ENCODE data around the gene ECE2. TPM values are rescaled to one million over a fixed set of nuclear protein-coding genes. Genes with fewer than 3 reads are reported as not detected.
"Not testable (repeated sequence)": the region's sequence is repeated elsewhere in the genome, so short reads cannot be mapped to it uniquely, and the experiment has no call there.

ECE2 gene
- total RNA-seq, 2 experiments from 2014 or later = not detected

DNA sequence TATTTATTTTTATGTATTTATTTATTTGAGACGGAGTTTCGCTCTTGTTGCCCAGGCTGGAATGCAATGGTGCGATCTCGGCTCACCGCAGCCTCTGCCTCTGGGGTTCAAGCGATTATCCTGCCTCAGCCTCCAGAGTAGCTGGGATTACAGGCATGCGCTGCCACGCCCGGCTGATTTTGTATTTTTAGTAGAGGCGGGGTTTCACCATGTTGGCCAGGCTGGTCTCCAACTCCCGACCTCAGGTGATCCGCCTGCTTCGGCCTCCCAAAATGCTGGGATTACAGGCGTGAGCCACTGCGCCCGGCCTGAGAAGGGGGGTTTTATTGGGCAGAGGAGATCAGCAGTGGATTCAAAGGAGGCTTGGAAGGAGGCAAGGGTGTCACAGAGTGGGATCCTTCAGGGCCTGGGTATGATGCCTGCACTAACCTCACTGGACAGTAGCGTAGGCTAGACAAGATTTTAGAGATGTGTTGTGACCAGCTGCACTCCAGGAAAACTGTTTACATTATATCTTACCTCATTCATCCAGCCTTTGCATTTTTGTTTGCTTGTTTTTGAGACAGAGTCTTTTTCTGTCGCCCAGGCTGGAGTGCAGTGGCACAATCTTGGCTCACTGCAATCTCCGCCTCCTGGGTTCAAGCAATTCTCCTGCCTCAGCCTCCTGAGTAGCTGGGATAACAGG lies 63.8 kb downstream of the ECE2 start:
- not testable (repeated sequence) for ATAC-seq; H3K36me3 Mint-ChIP-seq; H3K27ac Mint-ChIP-seq; H3K27me3 Mint-ChIP-seq; DNase-seq; H3K9me3 Mint-ChIP-seq (ENCODE audit: low read depth); H3K4me3 Mint-ChIP-seq
- H3K4me1 Mint-ChIP-seq = peaks cover 26% of the 10 kb centered on the region
- CTCF ChIA-PET = interaction anchor here (0.5 to 1.5 kb wide), 2 partner anchors 32 to 86 kb away, joined by 3 to 4 read pairs; no protein-coding TSS in a partner anchor

DNA sequence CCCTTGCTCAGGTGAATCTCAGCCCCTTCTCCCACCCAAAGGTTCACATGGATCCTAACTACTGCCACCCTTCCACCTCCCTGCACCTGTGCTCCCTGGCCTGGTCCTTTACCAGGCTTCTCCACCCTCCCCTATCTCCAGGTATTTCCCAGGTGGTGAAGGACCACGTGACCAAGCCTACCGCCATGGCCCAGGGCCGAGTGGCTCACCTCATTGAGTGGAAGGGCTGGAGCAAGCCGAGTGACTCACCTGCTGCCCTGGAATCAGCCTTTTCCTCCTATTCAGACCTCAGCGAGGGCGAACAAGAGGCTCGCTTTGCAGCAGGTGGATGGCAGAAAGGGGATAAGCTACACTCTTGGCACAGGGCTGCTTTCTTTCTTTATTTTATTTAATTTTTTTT lies 66.1 kb downstream of the ECE2 start:
- Mint-ChIP-seq H3K27ac (no peak overlapping the region), H3K36me3 (no peaks in the 10 kb centered on the region), H3K27me3 (no peaks in the 10 kb centered on the region), H3K4me1 (peaks cover 12% of the 10 kb centered on the region), H3K9me3 (ENCODE audit: low read depth) (no peaks in the 10 kb centered on the region), H3K4me3 (no peak overlapping the region)
- no peak for DNase-seq
- CTCF ChIA-PET = interaction anchor here (1.2 kb wide), 1 partner anchor 30 kb away, joined by 3 read pairs; no protein-coding TSS in a partner anchor
- ATAC-seq = no peak

Small RNAs within 50 kb of the gene (microRNA-seq; reads per million reads assigned to microRNA genes)
- not detected for gene MIR1224

Other genes with a start within 250 kb of the ECE2 start
- not detected for gene HTR3D, start 244.3 kb upstream of the ECE2 start, total RNA-seq
- gene HTR3C, start 223.0 kb upstream of the ECE2 start, total RNA-seq = not detected
- gene HTR3E, start 179.0 kb upstream of the ECE2 start, total RNA-seq = not detected
- 10 to 100 TPM; 52.2 to 61.6 TPM for gene EIF2B5, start 140.7 kb upstream of the ECE2 start, total RNA-seq
- 10 to 100 TPM; 42.6 to 44.2 TPM for gene DVL3, start 120.6 kb upstream of the ECE2 start, total RNA-seq
- 100 to 1,000 TPM; 218 to 230 TPM for gene AP2M1, start 101.2 kb upstream of the ECE2 start, total RNA-seq
- 10 to 100 TPM; 57.6 to 60.2 TPM for gene ABCF3, start 89.8 kb upstream of the ECE2 start, total RNA-seq
- gene VWA5B2, start 46.4 kb upstream of the ECE2 start, total RNA-seq = not detected
- gene ALG3, start 27.1 kb upstream of the ECE2 start, total RNA-seq = 10 to 100 TPM; 38.7 to 48.2 TPM
- gene EEF1AKMT4, start 26.4 kb upstream of the ECE2 start, total RNA-seq = 1 to 10 TPM; 4.1 to 6.7 TPM
- gene CAMK2N2, start 14.5 kb upstream of the ECE2 start, total RNA-seq = under 1 TPM; 0.20 to 0.37 TPM
- 100 to 1,000 TPM; 193 to 258 TPM for gene PSMD2, start 23.2 kb downstream of the ECE2 start, total RNA-seq
- 100 to 1,000 TPM; 348 to 471 TPM for gene EIF4G1, start 38.6 kb downstream of the ECE2 start, total RNA-seq
- 1 to 10 TPM; 3.1 to 4.5 TPM for gene FAM131A, start 61.6 kb downstream of the ECE2 start, total RNA-seq
- gene CLCN2, start 85.6 kb downstream of the ECE2 start, total RNA-seq = 1 to 10 TPM; 3.4 to 4.1 TPM
- 100 to 1,000 TPM in 1 of 2 experiments, 10 to 100 TPM in 1; 84.3 to 104 TPM for gene POLR2H, start 85.7 kb downstream of the ECE2 start, total RNA-seq
- gene THPO, start 102.2 kb downstream of the ECE2 start, total RNA-seq = not detected
- not detected for gene CHRD, start 104.0 kb downstream of the ECE2 start, total RNA-seq